Measurements from ENCODE around the gene EIF4E1B.

EIF4E1B gene

GRCh38 chr5:176661676-176662075, 31.2 kb downstream of the EIF4E1B start:
- H3K27me3 ChIP-seq (ENCODE audit: control insufficient read depth, low read length), result peaks cover 3% of the 10 kb centered on the region; the same call in 1 of the 2 replicates
- no peaks in the 10 kb centered on the region for H3K4me1 ChIP-seq (ENCODE audit: control insufficient read depth, low read length)
- no peaks in the 10 kb centered on the region for H3F3A ChIP-seq (ENCODE audit: control insufficient read depth, insufficient read depth)
- no peak overlapping the region for H3K4me2 ChIP-seq (ENCODE audit: low read length)
- H3K36me3 ChIP-seq (ENCODE audit: control insufficient read depth, low read length), result no peaks in the 10 kb centered on the region
- H3K9me2 ChIP-seq (replicated peaks; ENCODE audit: control insufficient read depth, low read length), result no peaks in the 10 kb centered on the region
- H3K9me3 ChIP-seq (ENCODE audit: control insufficient read depth, insufficient read depth, low read length), result no peaks in the 10 kb centered on the region
- no peak for TF ChIP-seq CTCF (IDR thresholded peaks at IDR 0.05; ENCODE audit: low read depth, low read length, poor library complexity, severe bottlenecking)
- no peak for TF ChIP-seq EZH2phosphoT487 (IDR thresholded peaks at IDR 0.05; ENCODE audit: borderline replicate concordance, low read length)
- H3K79me2 ChIP-seq (ENCODE audit: control insufficient read depth, low read length), result no peaks in the 10 kb centered on the region
- H3K4me3 ChIP-seq (ENCODE audit: low read length), result no peak overlapping the region
- H4K20me1 ChIP-seq (ENCODE audit: control insufficient read depth, insufficient read depth, low read depth, low read length), result peaks cover 3% of the 10 kb centered on the region; the same call in 1 of the 2 replicates
- H3K27ac ChIP-seq (ENCODE audit: low read depth, low read length), result no peak overlapping the region

DNA sequence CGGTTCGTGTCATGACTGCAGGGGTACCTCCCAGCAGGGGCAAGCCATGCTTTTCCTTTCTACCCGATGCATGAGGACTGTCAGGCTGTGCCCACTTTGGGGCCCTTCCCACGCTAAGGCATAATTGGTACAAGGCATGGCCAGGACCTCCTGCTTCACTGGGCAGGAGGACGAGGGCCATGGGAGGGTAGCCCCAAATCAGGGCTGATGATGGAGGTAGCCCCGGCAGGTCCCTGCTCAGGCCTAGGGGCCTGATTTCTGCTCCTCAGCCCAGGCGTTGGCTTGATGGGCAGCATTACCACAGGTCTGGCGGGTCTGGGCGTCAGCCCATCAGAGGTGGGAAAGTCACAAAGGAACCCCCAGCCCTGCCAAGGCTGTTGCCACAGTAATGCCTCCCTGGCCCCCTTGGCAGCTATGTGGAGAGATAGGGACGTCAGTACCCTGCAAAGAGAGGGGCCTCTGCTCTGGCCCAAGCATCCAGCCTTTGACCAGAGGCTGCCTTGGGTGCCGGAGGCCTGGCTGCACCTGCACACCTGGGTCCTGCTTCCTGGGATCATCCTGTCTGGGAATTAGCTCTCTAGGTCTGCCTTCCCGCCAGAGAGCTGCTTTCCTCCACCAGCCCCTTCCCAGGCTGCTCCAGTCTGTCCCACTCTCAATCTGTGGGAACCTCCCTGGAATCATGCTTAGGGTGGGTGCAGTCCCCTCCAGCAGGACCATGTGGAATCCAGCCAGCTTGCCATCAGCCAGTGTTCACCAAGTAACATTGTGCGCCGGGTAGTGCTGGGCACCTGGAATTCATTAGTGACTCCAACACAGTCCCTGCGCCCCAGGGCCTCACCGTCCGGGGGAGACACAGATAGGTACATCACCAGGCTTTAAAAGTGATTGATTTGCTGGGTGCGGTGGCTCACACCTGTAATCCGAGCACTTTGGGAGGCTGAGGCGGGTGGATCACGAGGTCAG, 32.2 kb downstream of the EIF4E1B start:
- peaks cover 3% of the 10 kb centered on the region; the same call in 1 of the 2 replicates for H3K27me3 ChIP-seq (ENCODE audit: control insufficient read depth, low read length)
- H4K20me1 ChIP-seq (ENCODE audit: control insufficient read depth, insufficient read depth, low read depth, low read length), result peaks cover 3% of the 10 kb centered on the region; the same call in 1 of the 2 replicates
- no peak overlapping the region for H3K4me2 ChIP-seq (ENCODE audit: low read length)
- no peak overlapping the region for H3K4me3 ChIP-seq (ENCODE audit: low read length)
- no peak overlapping the region for H3K27ac ChIP-seq (ENCODE audit: low read depth, low read length)
- H3K9me3 ChIP-seq (ENCODE audit: control insufficient read depth, insufficient read depth, low read length), result no peaks in the 10 kb centered on the region
- no peaks in the 10 kb centered on the region for H3K79me2 ChIP-seq (ENCODE audit: control insufficient read depth, low read length)
- H3K4me1 ChIP-seq (ENCODE audit: control insufficient read depth, low read length), result no peaks in the 10 kb centered on the region
- H3K9me2 ChIP-seq (replicated peaks; ENCODE audit: control insufficient read depth, low read length), result no peaks in the 10 kb centered on the region
- no peaks in the 10 kb centered on the region for H3F3A ChIP-seq (ENCODE audit: control insufficient read depth, insufficient read depth)
- H3K36me3 ChIP-seq (ENCODE audit: control insufficient read depth, low read length), result no peaks in the 10 kb centered on the region
- no peak for TF ChIP-seq EZH2phosphoT487 (IDR thresholded peaks at IDR 0.05; ENCODE audit: borderline replicate concordance, low read length)
- no peak for TF ChIP-seq CTCF (IDR thresholded peaks at IDR 0.05; ENCODE audit: low read depth, low read length, poor library complexity, severe bottlenecking)

DNA sequence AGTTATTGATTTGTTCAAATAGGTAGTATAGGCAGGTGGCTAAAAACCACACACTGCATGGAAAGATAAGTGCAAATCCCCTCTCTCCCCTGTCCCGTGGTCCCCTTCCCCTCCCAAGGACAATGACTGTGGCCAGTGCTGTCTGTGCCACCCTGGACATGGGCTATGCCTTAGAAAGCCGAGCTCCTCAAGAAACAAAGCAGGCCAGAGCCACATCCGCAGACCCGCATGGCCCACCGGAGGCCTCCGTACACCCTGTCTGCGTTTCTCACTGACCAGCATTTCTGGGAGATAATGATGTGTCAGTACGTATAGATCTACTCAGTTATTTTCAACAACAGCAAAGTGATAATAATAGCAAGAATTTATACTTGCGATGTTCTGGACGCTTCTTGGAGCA, 33.1 kb downstream of the EIF4E1B start:
- Histone ChIP-seq H3K79me2 (ENCODE audit: control insufficient read depth, low read length) (no peaks in the 10 kb centered on the region), H3K27ac (ENCODE audit: low read depth, low read length) (no peak overlapping the region), H3K4me1 (ENCODE audit: control insufficient read depth, low read length) (no peaks in the 10 kb centered on the region), H3K36me3 (ENCODE audit: control insufficient read depth, low read length) (no peaks in the 10 kb centered on the region), H3F3A (ENCODE audit: control insufficient read depth, insufficient read depth) (no peaks in the 10 kb centered on the region), H3K27me3 (ENCODE audit: control insufficient read depth, low read length) (peaks cover 3% of the 10 kb centered on the region; the same call in 1 of the 2 replicates), H3K9me2 (replicated peaks; ENCODE audit: control insufficient read depth, low read length) (no peaks in the 10 kb centered on the region), H4K20me1 (ENCODE audit: control insufficient read depth, insufficient read depth, low read depth, low read length) (no peaks in the 10 kb centered on the region), H3K4me3 (ENCODE audit: low read length) (no peak overlapping the region), H3K9me3 (ENCODE audit: control insufficient read depth, insufficient read depth, low read length) (no peaks in the 10 kb centered on the region), H3K4me2 (ENCODE audit: low read length) (no peak overlapping the region)
- TF ChIP-seq CTCF (IDR thresholded peaks at IDR 0.05; ENCODE audit: low read depth, low read length, poor library complexity, severe bottlenecking), result no peak
- no peak for TF ChIP-seq EZH2phosphoT487 (IDR thresholded peaks at IDR 0.05; ENCODE audit: borderline replicate concordance, low read length)

Measured in DOHH2 (cell line).